ENCODE measurements around the gene TEX29.

DNA sequence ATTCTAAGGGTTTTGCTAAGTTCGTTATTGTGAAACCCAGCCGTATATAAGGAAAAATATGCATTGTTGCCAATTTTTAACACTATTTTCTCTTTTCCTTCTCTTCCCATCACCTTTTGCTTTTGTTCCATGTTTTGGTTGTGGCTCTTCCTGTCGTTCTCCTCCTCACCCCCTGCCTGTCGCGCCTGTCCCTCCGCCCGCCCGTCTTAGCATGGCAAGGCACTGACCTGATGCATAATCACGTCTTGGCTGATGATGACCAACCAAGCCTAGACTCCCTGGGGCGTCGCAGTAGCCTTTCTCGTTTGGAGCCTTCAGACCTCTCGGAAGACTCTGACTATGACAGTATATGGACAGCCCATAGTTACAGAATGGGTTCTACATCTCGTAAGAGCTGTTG is 28.5 kb upstream of the TEX29 start:
- TF ChIP-seq, protein P1, sequence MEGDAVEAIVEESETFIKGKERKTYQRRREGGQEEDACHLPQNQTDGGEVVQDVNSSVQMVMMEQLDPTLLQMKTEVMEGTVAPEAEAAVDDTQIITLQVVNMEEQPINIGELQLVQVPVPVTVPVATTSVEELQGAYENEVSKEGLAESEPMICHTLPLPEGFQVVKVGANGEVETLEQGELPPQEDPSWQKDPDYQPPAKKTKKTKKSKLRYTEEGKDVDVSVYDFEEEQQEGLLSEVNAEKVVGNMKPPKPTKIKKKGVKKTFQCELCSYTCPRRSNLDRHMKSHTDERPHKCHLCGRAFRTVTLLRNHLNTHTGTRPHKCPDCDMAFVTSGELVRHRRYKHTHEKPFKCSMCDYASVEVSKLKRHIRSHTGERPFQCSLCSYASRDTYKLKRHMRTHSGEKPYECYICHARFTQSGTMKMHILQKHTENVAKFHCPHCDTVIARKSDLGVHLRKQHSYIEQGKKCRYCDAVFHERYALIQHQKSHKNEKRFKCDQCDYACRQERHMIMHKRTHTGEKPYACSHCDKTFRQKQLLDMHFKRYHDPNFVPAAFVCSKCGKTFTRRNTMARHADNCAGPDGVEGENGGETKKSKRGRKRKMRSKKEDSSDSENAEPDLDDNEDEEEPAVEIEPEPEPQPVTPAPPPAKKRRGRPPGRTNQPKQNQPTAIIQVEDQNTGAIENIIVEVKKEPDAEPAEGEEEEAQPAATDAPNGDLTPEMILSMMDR (IDR thresholded peaks at IDR 0.05) = no peak
- TF ChIP-seq POLR2A (IDR thresholded peaks at IDR 0.05) (no peak), POLR2AphosphoS5 (IDR thresholded peaks at IDR 0.05) (no peak)
